H9 (cell line): ENCODE measurements around the gene NT5DC4. TPM values are rescaled to one million over a fixed set of nuclear protein-coding genes. Genes with fewer than 3 reads are reported as not detected.

Source experiments
- DNase-seq: peaks from one replicate; pipeline ENCODE4 v3.0.0-alpha.2; 2017
- H2AFZ ChIP-seq: one replicate; pipeline ENCODE4 v1.6.1; 2013; ENCODE audit warnings: mild to moderate bottlenecking, low read length, control low read depth, moderate library complexity
- H2AK5ac ChIP-seq: 2 replicates; pipeline ENCODE4 v1.6.1; 2013; ENCODE audit warnings: low read length, control low read depth, mixed read lengths; ENCODE audit not compliant: insufficient read length
- H2BK120ac ChIP-seq: one replicate; pipeline ENCODE4 v1.6.1; 2013; ENCODE audit warnings: low read depth, mild to moderate bottlenecking, low read length, control low read depth, inconsistent platforms; ENCODE audit not compliant: poor library complexity, severe bottlenecking
- H2BK12ac ChIP-seq: 2 replicates; pipeline ENCODE4 v1.6.1; 2013; ENCODE audit warnings: low read length, control low read depth, mixed read lengths, low read depth; ENCODE audit not compliant: insufficient read length
- H2BK15ac ChIP-seq: 2 replicates; pipeline ENCODE4 v1.6.1; 2013; ENCODE audit warnings: low read depth, low read length, control low read depth
- H2BK20ac ChIP-seq: one replicate; pipeline ENCODE4 v1.6.1; 2013; ENCODE audit warnings: low read depth, mild to moderate bottlenecking, low read length, control low read depth, inconsistent platforms; ENCODE audit not compliant: poor library complexity, severe bottlenecking
- H2BK5ac ChIP-seq: 2 replicates; pipeline ENCODE4 v1.6.1; 2013; ENCODE audit warnings: low read length, control low read depth, mixed read lengths; ENCODE audit not compliant: insufficient read length
- H3K14ac ChIP-seq: 2 replicates; pipeline ENCODE4 v1.6.1; 2013; ENCODE audit warnings: low read length, control low read depth; ENCODE audit not compliant: insufficient read depth
- H3K18ac ChIP-seq: 2 replicates; pipeline ENCODE4 v1.6.1; 2013; ENCODE audit warnings: low read depth, mild to moderate bottlenecking, mixed read lengths, low read length, control low read depth; ENCODE audit not compliant: insufficient read length
- H3K23ac ChIP-seq: 2 replicates; pipeline ENCODE4 v1.6.1; 2013; ENCODE audit warnings: low read length, control low read depth, mixed read lengths, low read depth; ENCODE audit not compliant: insufficient read length
- H3K23me2 ChIP-seq: 2 replicates; pipeline ENCODE4 v1.6.1; 2013; ENCODE audit warnings: low read depth, mild to moderate bottlenecking, mixed read lengths, low read length, control low read depth; ENCODE audit not compliant: insufficient read length, poor library complexity, severe bottlenecking
- H3K27ac ChIP-seq: 2 replicates; pipeline ENCODE4 v1.5.1; 2013; ENCODE audit warnings: low read length, control low read depth, mixed read lengths, low read depth; ENCODE audit not compliant: insufficient read length
- H3K27me3 ChIP-seq: 2 replicates; pipeline ENCODE4 v1.6.1; 2013; ENCODE audit warnings: low read length, control low read depth, inconsistent platforms; ENCODE audit not compliant: insufficient read depth
- H3K4ac ChIP-seq: 2 replicates; pipeline ENCODE4 v1.6.1; 2013; ENCODE audit warnings: low read depth, mild to moderate bottlenecking, control low read depth, inconsistent platforms, low read length, moderate library complexity
- H3K4me1 ChIP-seq: 2 replicates; pipeline ENCODE4 v1.6.1; 2013; ENCODE audit warnings: low read length, control low read depth, inconsistent platforms; ENCODE audit not compliant: insufficient read depth
- H3K4me2 ChIP-seq: 2 replicates; pipeline ENCODE4 v1.6.1; 2013; ENCODE audit warnings: low read length, control low read depth, mixed read lengths; ENCODE audit not compliant: insufficient read length, insufficient read depth
- H3K56ac ChIP-seq: 2 replicates; pipeline ENCODE4 v1.6.1; 2013; ENCODE audit warnings: low read depth, mild to moderate bottlenecking, mixed read lengths, low read length, control low read depth; ENCODE audit not compliant: insufficient read length
- H3K79me1 ChIP-seq: 2 replicates; pipeline ENCODE4 v1.6.1; 2013; ENCODE audit warnings: low read depth, mild to moderate bottlenecking, moderate library complexity, low read length, control low read depth, inconsistent platforms; ENCODE audit not compliant: insufficient read depth, poor library complexity, severe bottlenecking
- H3K79me2 ChIP-seq: 2 replicates; pipeline ENCODE4 v1.6.1; 2013; ENCODE audit warnings: low read length, control low read depth, inconsistent platforms; ENCODE audit not compliant: insufficient read depth
- H3K9ac ChIP-seq: 2 replicates; pipeline ENCODE4 v1.6.1; 2013; ENCODE audit warnings: low read length, control low read depth, mixed read lengths; ENCODE audit not compliant: insufficient read length; ENCODE audit errors: extremely low read depth
- H3K9me3 ChIP-seq: one replicate; pipeline ENCODE4 v1.6.1; 2013; ENCODE audit warnings: low read depth, low read length, inconsistent platforms; ENCODE audit not compliant: control insufficient read depth
- H3T11ph ChIP-seq: one replicate; pipeline ENCODE4 v1.6.1; 2013; ENCODE audit warnings: mild to moderate bottlenecking, low read length, control low read depth, inconsistent platforms
- H4K20me1 ChIP-seq: one replicate; pipeline ENCODE4 v1.6.1; 2013; ENCODE audit not compliant: control insufficient read depth, insufficient read length, insufficient read depth
- H4K5ac ChIP-seq: 2 replicates; pipeline ENCODE4 v1.6.1; 2013; ENCODE audit warnings: low read depth, mild to moderate bottlenecking, mixed read lengths, low read length, control low read depth; ENCODE audit not compliant: insufficient read length
- H4K8ac ChIP-seq: replicated peaks from 2 replicates; pipeline ENCODE4 v1.6.1; 2013; ENCODE audit warnings: low read length, control low read depth, mixed read lengths, low read depth; ENCODE audit not compliant: insufficient read length
- H4K91ac ChIP-seq: 2 replicates; pipeline ENCODE4 v1.6.1; 2013; ENCODE audit warnings: low read depth, mild to moderate bottlenecking, moderate library complexity, mixed read lengths, low read length, control low read depth; ENCODE audit not compliant: insufficient read length
- H3K27ac Mint-ChIP-seq, 3 experiments: 2 replicates in 2 of 3; 3 replicates in 1 of 3; pipeline ENCODE4 v1.8.0; 2020 to 2021; ENCODE audit warnings: mixed read lengths in 3 of 3, mild to moderate bottlenecking in 1 of 3, moderate library complexity in 1 of 3
- H3K27me3 Mint-ChIP-seq: 2 replicates; pipeline ENCODE4 v1.8.0; 2021; ENCODE audit warnings: low read depth, mild to moderate bottlenecking, moderate library complexity, mixed read lengths
- H3K36me3 Mint-ChIP-seq, 3 experiments: 2 replicates in 2 of 3; 3 replicates in 1 of 3; pipeline ENCODE4 v1.8.0; 2020 to 2021; ENCODE audit warnings: low read depth in 3 of 3, mixed read lengths in 3 of 3; ENCODE audit not compliant: insufficient read depth in 1 of 3
- H3K4me1 Mint-ChIP-seq, 2 experiments: 2 replicates each; pipeline ENCODE4 v1.8.0; 2020; ENCODE audit warnings: mixed read lengths in 2 of 2
- H3K4me3 Mint-ChIP-seq, 2 experiments: 2 replicates in 1 of 2; 3 replicates in 1 of 2; pipeline ENCODE4 v1.8.0; 2020 to 2021; ENCODE audit warnings: mild to moderate bottlenecking in 2 of 2, mixed read lengths in 2 of 2, moderate library complexity in 1 of 2
- H3K9me3 Mint-ChIP-seq, 2 experiments: 2 replicates in 1 of 2; 3 replicates in 1 of 2; pipeline ENCODE4 v1.8.0; 2020; ENCODE audit warnings: mild to moderate bottlenecking in 2 of 2, mixed read lengths in 2 of 2, moderate library complexity in 1 of 2
- WGBS: extraction: QIAGEN DNeasy Blood & Tissue Kit; methylation state at CpG from one replicate; pipeline ENCODE4 v1.1.7; 2013; ENCODE audit warnings: missing lambda C conversion rate, low lambda C conversion rate, mixed read lengths; ENCODE audit not compliant: insufficient read length; ENCODE audit errors: extremely low coverage; 5-methylcytosine and 5-hydroxymethylcytosine counted together
- total RNA-seq: library from RNA; stranded (reverse); gene quantifications from 2 replicates; pipeline ENCODE4 v1.2.1, GENCODE V29; 2021
- TF ChIP-seq, protein P1 (sequence below): fragments of 200-600 bp; sonication (generic); conservative IDR thresholded peaks from 3 replicates; pipeline ENCODE4 v1.8.0; 2021; ENCODE audit warnings: antibody characterized with exemption, mild to moderate bottlenecking

The NT5DC4 gene
- total RNA-seq, 1 experiment from 2014 or later, result not detected

DNA sequence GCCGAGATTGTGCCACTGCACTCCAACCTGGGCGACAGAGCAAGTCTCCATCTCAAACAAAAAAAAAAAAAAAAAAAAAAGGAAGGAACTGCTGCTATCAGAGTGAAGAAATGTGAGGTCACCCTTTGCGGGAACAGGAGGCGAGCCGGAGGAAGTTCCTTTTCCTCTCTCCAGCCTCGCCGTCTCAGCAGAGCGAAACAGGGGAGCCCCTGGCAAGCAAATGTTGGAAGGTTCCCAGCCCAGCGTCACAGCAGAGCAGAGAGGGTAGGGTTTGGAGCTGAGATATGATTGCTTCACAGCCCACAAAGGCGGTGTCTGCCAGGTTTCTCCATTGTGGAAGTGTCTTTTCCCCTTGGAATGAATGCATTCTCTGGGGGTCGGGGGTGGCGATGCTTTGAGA lies 46.6 kb upstream of the NT5DC4 start:
- no peak overlapping the region for H3K27ac ChIP-seq
- no peak overlapping the region for H4K91ac ChIP-seq
- no peaks in the 10 kb centered on the region for H4K20me1 ChIP-seq
- no CpG with 5 or more reads among the region's 12 CpGs for WGBS
- Mint-ChIP-seq H3K4me3 (no peak overlapping the region), H3K36me3 (no peaks in the 10 kb centered on the region; a peak in 1 of 7 replicates), H3K27me3 (no peaks in the 10 kb centered on the region; the same call in 1 of the 2 replicates), H3K4me1 (peaks cover 10 to 19% of the 10 kb centered on the region in 2 experiments), H3K9me3 (no peaks in the 10 kb centered on the region), H3K27ac (peak overlapping the region in 1 of 3 experiments; percentile 60; a peak in 1 of 7 replicates)
- DNase-seq, result no peak
- no peak overlapping the region for H3K4me2 ChIP-seq
- H2BK5ac ChIP-seq, result no peak overlapping the region
- no peaks in the 10 kb centered on the region for H3K79me2 ChIP-seq
- no peak overlapping the region for H4K5ac ChIP-seq
- no peak overlapping the region for H2BK15ac ChIP-seq
- H3K14ac ChIP-seq, result no peak overlapping the region
- TF ChIP-seq, protein P1, sequence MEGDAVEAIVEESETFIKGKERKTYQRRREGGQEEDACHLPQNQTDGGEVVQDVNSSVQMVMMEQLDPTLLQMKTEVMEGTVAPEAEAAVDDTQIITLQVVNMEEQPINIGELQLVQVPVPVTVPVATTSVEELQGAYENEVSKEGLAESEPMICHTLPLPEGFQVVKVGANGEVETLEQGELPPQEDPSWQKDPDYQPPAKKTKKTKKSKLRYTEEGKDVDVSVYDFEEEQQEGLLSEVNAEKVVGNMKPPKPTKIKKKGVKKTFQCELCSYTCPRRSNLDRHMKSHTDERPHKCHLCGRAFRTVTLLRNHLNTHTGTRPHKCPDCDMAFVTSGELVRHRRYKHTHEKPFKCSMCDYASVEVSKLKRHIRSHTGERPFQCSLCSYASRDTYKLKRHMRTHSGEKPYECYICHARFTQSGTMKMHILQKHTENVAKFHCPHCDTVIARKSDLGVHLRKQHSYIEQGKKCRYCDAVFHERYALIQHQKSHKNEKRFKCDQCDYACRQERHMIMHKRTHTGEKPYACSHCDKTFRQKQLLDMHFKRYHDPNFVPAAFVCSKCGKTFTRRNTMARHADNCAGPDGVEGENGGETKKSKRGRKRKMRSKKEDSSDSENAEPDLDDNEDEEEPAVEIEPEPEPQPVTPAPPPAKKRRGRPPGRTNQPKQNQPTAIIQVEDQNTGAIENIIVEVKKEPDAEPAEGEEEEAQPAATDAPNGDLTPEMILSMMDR, result no peak
- no peak overlapping the region for H3K56ac ChIP-seq
- H3K27me3 ChIP-seq, result no peaks in the 10 kb centered on the region
- H3K4ac ChIP-seq, result no peak overlapping the region
- H3K9ac ChIP-seq, result no peak overlapping the region
- no peaks in the 10 kb centered on the region for H3K23me2 ChIP-seq
- H3T11ph ChIP-seq, result no peak overlapping the region
- H3K9me3 ChIP-seq, result no peaks in the 10 kb centered on the region
- no peak overlapping the region for H2BK12ac ChIP-seq
- no peak overlapping the region for H3K23ac ChIP-seq
- H3K4me1 ChIP-seq, result no peaks in the 10 kb centered on the region
- H3K79me1 ChIP-seq, result no peaks in the 10 kb centered on the region
- no peak overlapping the region for H4K8ac ChIP-seq
- H2AFZ ChIP-seq, result no peak overlapping the region
- H3K18ac ChIP-seq, result no peak overlapping the region
- H2AK5ac ChIP-seq, result no peak overlapping the region
- H2BK120ac ChIP-seq, result no peak overlapping the region
- no peak overlapping the region for H2BK20ac ChIP-seq
